Fibroblast of lung (primary cell): Measurements from ENCODE around the gene ACACB. TPM values are rescaled to one million over a fixed set of nuclear protein-coding genes. Genes with fewer than 3 reads are reported as not detected.

ENCODE experiments used
- DNase-seq, 2 donors: peaks; one replicate each; pipeline versions ENCODE4 v3.0.0 to v3.0.0-alpha.2; 2010; ENCODE audit warnings: low read depth in 2 of 2
- H2AFZ ChIP-seq: 2 replicates; pipeline ENCODE4 v1.5.1; 2012; ENCODE audit warnings: low read length, control low read depth, inconsistent platforms
- H3K27ac ChIP-seq: 2 replicates; pipeline ENCODE4 v1.5.1; 2011; ENCODE audit warnings: low read length, control low read depth; ENCODE audit not compliant: insufficient read depth
- H3K27me3 ChIP-seq: 2 replicates; pipeline ENCODE4 v1.5.1; 2011; ENCODE audit warnings: mild to moderate bottlenecking, low read length; ENCODE audit not compliant: control insufficient read depth, insufficient read depth
- H3K36me3 ChIP-seq: 2 replicates; pipeline ENCODE4 v1.5.1; 2011; ENCODE audit warnings: low read length; ENCODE audit not compliant: control insufficient read depth, insufficient read depth
- H3K4me1 ChIP-seq: 2 replicates; pipeline ENCODE4 v1.5.1; 2011; ENCODE audit warnings: low read length; ENCODE audit not compliant: control insufficient read depth, insufficient read depth; ENCODE audit errors: extremely low read depth
- H3K4me2 ChIP-seq: 2 replicates; pipeline ENCODE4 v1.5.1; 2011; ENCODE audit warnings: low read length, control low read depth; ENCODE audit not compliant: insufficient read depth; ENCODE audit errors: extremely low read depth
- H3K4me3 ChIP-seq, 4 experiments: fragments of 200-600 bp in 1 of 4; sonication (generic) in 1 of 4; replicated peaks in 1 of 4; 2 replicates each; pipeline ENCODE4 v1.5.1; 2011 to 2016; ENCODE audit warnings: low read length in 4 of 4, low read depth in 3 of 4, mild to moderate bottlenecking in 3 of 4, control low read depth in 2 of 4, inconsistent platforms in 1 of 4, mixed read lengths in 1 of 4; ENCODE audit not compliant: insufficient read depth in 1 of 4; ENCODE audit errors: control extremely low read depth in 1 of 4
- H3K79me2 ChIP-seq: 2 replicates; pipeline ENCODE4 v1.5.1; 2012; ENCODE audit warnings: mild to moderate bottlenecking, low read length, inconsistent platforms; ENCODE audit not compliant: control insufficient read depth, insufficient read depth
- H3K9ac ChIP-seq: 2 replicates; pipeline ENCODE4 v1.5.1; 2011; ENCODE audit warnings: mild to moderate bottlenecking, low read length, control low read depth; ENCODE audit not compliant: insufficient read depth
- H3K9me3 ChIP-seq: 2 replicates; pipeline ENCODE4 v1.5.1; 2012; ENCODE audit warnings: low read depth, low read length; ENCODE audit not compliant: control insufficient read depth, insufficient read depth
- H4K20me1 ChIP-seq: 2 replicates; pipeline ENCODE4 v1.5.1; 2011; ENCODE audit warnings: low read length; ENCODE audit not compliant: control insufficient read depth, insufficient read depth; ENCODE audit errors: extremely low read depth
- EZH2 ChIP-seq: IDR thresholded peaks from 2 replicates; pipeline ENCODE4 v1.5.1; 2012; ENCODE audit warnings: low read length, control low read depth, mild to moderate bottlenecking; ENCODE audit errors: missing control alignments
- polyA plus RNA-seq, 2 donors: library from polyadenylated mRNA; depleted of rRNA in 1 of 2; stranded (reverse) in 1 of 2; unstranded in 1 of 2; fragments of >200 nt; gene quantifications; 2 replicates each; pipeline ENCODE4 v1.2.1, GENCODE V29; 2011 to 2012; ENCODE audit warnings: missing spikeins in 1 of 2
- total RNA-seq: library from RNA; depleted of rRNA; stranded (reverse); fragments of >200 nt; gene quantifications from 2 replicates; pipeline ENCODE4 v1.2.1, GENCODE V29; 2014
- TF ChIP-seq, protein P1 (sequence below), 2 donors: IDR thresholded peaks in 1 of 2; conservative IDR thresholded peaks in 1 of 2; 1 replicate in 1 of 2; 2 replicates in 1 of 2; pipeline ENCODE4 v1.5.1; 2011 to 2012; ENCODE audit warnings: low read length in 2 of 2, control low read depth in 1 of 2, inconsistent platforms in 1 of 2, low read depth in 1 of 2, mild to moderate bottlenecking in 1 of 2

Gene ACACB
- total and polyA plus RNA-seq, 2 donors (not counting 1 experiment from before 2014, with no cell fraction given): 1.5 to 9.1 TPM

DNA sequence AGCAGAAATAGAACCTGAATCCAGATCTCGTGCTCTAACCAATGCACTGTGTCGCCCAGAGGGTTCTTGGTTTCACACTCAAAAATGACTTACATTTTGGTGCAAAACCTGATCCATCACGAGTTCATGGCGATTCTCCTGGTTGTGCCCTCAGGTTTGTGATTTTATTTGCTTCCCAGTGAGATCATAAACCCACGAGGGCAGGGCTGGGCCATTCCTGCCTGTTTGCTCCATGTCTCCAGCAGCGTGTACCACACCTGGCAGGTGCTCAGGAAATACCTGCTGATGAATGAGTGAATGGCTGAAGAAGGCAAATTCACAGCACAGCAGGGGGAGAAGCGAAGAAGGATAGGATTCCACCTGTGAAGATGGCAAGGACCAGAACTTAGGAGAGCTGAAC lies 9.4 kb downstream of the ACACB start:
- H3K36me3 ChIP-seq: no peaks in the 10 kb centered on the region
- no peak for DNase-seq
- H3K27ac ChIP-seq: no peak overlapping the region
- H3K9ac ChIP-seq: no peak overlapping the region
- no peaks in the 10 kb centered on the region for H3K9me3 ChIP-seq
- H3K79me2 ChIP-seq: no peaks in the 10 kb centered on the region
- TF ChIP-seq, protein P1, sequence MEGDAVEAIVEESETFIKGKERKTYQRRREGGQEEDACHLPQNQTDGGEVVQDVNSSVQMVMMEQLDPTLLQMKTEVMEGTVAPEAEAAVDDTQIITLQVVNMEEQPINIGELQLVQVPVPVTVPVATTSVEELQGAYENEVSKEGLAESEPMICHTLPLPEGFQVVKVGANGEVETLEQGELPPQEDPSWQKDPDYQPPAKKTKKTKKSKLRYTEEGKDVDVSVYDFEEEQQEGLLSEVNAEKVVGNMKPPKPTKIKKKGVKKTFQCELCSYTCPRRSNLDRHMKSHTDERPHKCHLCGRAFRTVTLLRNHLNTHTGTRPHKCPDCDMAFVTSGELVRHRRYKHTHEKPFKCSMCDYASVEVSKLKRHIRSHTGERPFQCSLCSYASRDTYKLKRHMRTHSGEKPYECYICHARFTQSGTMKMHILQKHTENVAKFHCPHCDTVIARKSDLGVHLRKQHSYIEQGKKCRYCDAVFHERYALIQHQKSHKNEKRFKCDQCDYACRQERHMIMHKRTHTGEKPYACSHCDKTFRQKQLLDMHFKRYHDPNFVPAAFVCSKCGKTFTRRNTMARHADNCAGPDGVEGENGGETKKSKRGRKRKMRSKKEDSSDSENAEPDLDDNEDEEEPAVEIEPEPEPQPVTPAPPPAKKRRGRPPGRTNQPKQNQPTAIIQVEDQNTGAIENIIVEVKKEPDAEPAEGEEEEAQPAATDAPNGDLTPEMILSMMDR (conservative IDR thresholded peaks at IDR 0.05 in 1 of 2, IDR thresholded peaks at IDR 0.05 in 1 of 2; ENCODE audit: low read depth in 1 of 2, low read length in 2 of 2): no peak
- no peak for TF ChIP-seq EZH2
- no peak overlapping the region for H2AFZ ChIP-seq
- no peak overlapping the region for H3K4me3 ChIP-seq
- H3K4me1 ChIP-seq: no peaks in the 10 kb centered on the region
- peaks cover 8% of the 10 kb centered on the region for H3K27me3 ChIP-seq
- H3K4me2 ChIP-seq: no peak overlapping the region
- no peaks in the 10 kb centered on the region for H4K20me1 ChIP-seq

DNA sequence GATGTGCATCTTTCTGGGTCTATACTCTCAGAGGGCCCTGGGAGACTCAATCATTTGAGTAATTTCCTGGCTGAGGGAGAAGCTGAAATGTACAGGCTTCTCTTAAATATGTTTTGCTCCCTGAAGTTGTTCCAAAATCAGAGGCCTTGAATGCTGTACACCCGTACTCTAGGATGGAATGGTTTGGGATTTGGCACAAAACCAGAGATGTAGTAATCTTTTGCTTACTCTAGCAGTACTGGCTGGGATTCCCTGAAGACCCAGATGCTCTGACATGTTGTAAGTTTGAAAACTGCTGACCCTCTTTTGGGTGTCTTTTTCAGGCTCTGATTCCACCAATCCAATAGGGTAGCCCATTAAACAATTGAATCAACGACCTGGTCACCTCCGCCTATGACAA lies 10.4 kb downstream of the ACACB start:
- H3K9me3 ChIP-seq: no peaks in the 10 kb centered on the region
- H3K27ac ChIP-seq: no peak overlapping the region
- no peak overlapping the region for H3K9ac ChIP-seq
- no peaks in the 10 kb centered on the region for H3K79me2 ChIP-seq
- H3K4me2 ChIP-seq: no peak overlapping the region
- TF ChIP-seq, protein P1 (conservative IDR thresholded peaks at IDR 0.05 in 1 of 2, IDR thresholded peaks at IDR 0.05 in 1 of 2; ENCODE audit: low read depth in 1 of 2, low read length in 2 of 2): no peak
- no peak for TF ChIP-seq EZH2
- no peaks in the 10 kb centered on the region for H3K4me1 ChIP-seq
- H4K20me1 ChIP-seq: no peaks in the 10 kb centered on the region
- DNase-seq: peak in 1 of 2 donors; percentile 77
- no peak overlapping the region for H3K4me3 ChIP-seq
- H3K27me3 ChIP-seq: peaks cover 8% of the 10 kb centered on the region
- H2AFZ ChIP-seq: no peak overlapping the region
- no peaks in the 10 kb centered on the region for H3K36me3 ChIP-seq

DNA sequence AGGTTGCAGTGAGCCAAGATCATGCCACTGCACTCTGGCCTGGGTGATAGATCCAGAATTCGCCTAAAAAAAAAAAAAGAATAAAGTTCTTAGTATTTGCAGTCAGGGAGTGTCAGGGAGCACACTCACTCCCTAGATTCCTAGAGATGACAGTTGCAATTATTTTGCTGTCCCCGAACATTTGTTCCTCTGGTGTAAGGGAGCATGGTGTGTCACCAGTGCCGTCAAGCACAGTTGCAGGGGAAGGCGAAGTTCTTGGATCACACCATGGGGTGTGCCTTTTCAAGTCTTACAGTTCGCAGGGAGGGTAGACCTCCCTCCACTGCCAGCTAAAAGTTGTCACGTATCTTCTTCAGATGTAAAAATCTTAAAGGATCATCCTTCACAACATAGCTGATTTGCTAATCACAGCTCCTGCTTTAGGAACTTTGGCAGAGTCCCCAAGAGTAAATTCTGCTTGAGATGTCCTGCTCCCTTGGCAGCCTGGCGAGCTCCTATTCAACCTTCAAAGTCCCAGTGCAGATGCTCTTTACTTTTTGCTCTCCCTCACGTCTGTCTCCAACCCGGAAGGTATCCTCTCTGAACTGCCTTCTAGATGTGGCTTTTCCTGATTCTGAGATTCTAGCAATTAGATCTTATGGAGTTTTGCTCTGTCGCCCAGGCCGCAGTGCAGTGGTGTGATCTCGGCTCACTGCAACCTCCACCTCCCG lies 11.3 kb downstream of the ACACB start:
- Histone ChIP-seq H3K36me3 (no peaks in the 10 kb centered on the region), H2AFZ (no peak overlapping the region), H3K27ac (no peak overlapping the region), H3K4me2 (no peak overlapping the region), H3K79me2 (no peaks in the 10 kb centered on the region), H3K27me3 (peaks cover 8% of the 10 kb centered on the region), H4K20me1 (no peaks in the 10 kb centered on the region), H3K9ac (no peak overlapping the region), H3K4me1 (no peaks in the 10 kb centered on the region), H3K4me3 (no peak overlapping the region), H3K9me3 (no peaks in the 10 kb centered on the region)
- TF ChIP-seq EZH2: no peak
- TF ChIP-seq, protein P1 (conservative IDR thresholded peaks at IDR 0.05 in 1 of 2, IDR thresholded peaks at IDR 0.05 in 1 of 2; ENCODE audit: low read depth in 1 of 2, low read length in 2 of 2): no peak
- no peak for DNase-seq
